WTC11 (cell line): ENCODE data around the gene CENPVL1. TPM values are rescaled to one million over a fixed set of nuclear protein-coding genes. Genes with fewer than 3 reads are reported as not detected.

Source experiments
- total RNA-seq: library from RNA; stranded (reverse); gene quantifications from 3 replicates; pipeline ENCODE4 v1.2.3, GENCODE V29; 2021

The CENPVL1 gene
- total RNA-seq, 1 experiment from 2014 or later, result 3.5 TPM

Other genes with a start within 250 kb of the CENPVL1 start
- gene NUDT11, start 213.9 kb upstream of the CENPVL1 start, total RNA-seq, result 24.3 to 27.8 TPM (median 25.1 TPM) in 3 replicates
- gene CENPVL3, start 91.6 kb upstream of the CENPVL1 start, total RNA-seq, result 3.3 to 4.9 TPM (median 4.4 TPM) in 3 replicates
- gene CENPVL2, start 27.7 kb upstream of the CENPVL1 start, total RNA-seq, result 3.1 to 3.7 TPM (median 3.5 TPM) in 3 replicates
- gene GSPT2, start 32.9 kb downstream of the CENPVL1 start, total RNA-seq, result 25.9 to 32.1 TPM (median 31.4 TPM) in 3 replicates
- 125 to 135 TPM (median 130 TPM) in 3 replicates for gene MAGED1, start 183.1 kb downstream of the CENPVL1 start, total RNA-seq